CD14-positive monocyte (primary cell): Measurements from ENCODE around the gene FBXO45. TPM values are rescaled to one million over a fixed set of nuclear protein-coding genes. Genes with fewer than 3 reads are reported as not detected.
A peak's percentile ranks its signal among the peaks of the same experiment; 100 is the strongest.

ENCODE experiments used
- DNase-seq, 3 donors: peaks; one replicate each; pipeline ENCODE4 v3.0.0-alpha.2; 2011 to 2022
- H2AFZ ChIP-seq: 2 replicates; pipeline ENCODE4 v1.6.0; 2012; ENCODE audit warnings: mild to moderate bottlenecking, low read depth, low read length, inconsistent platforms; ENCODE audit not compliant: insufficient read depth, poor library complexity, severe bottlenecking
- H3K27ac ChIP-seq, 2 donors: 1 replicate in 1 of 2; 2 replicates in 1 of 2; pipeline ENCODE4 v1.5.1; 2012 to 2013; ENCODE audit warnings: low read length in 2 of 2, control low read depth in 1 of 2, inconsistent platforms in 1 of 2, low read depth in 1 of 2, mild to moderate bottlenecking in 1 of 2
- H3K27me3 ChIP-seq, 2 donors: one replicate each; pipeline versions ENCODE4 v1.6.0 to v1.6.1; 2011 to 2013; ENCODE audit warnings: low read length in 2 of 2; ENCODE audit not compliant: control insufficient read depth in 2 of 2, insufficient read depth in 2 of 2
- H3K36me3 ChIP-seq, 2 donors: replicated peaks in 1 of 2; 1 replicate in 1 of 2; 2 replicates in 1 of 2; pipeline versions ENCODE4 v1.5.1 to v1.6.1; 2012 to 2013; ENCODE audit warnings: low read length in 2 of 2, control low read depth in 1 of 2, inconsistent platforms in 1 of 2, mild to moderate bottlenecking in 1 of 2; ENCODE audit not compliant: insufficient read depth in 2 of 2, control insufficient read depth in 1 of 2
- H3K4me1 ChIP-seq, 2 donors: 1 replicate in 1 of 2; 2 replicates in 1 of 2; pipeline versions ENCODE4 v1.5.1 to v1.6.1; 2012 to 2013; ENCODE audit warnings: low read length in 2 of 2, control low read depth in 1 of 2, inconsistent platforms in 1 of 2, mild to moderate bottlenecking in 1 of 2, moderate library complexity in 1 of 2; ENCODE audit not compliant: insufficient read depth in 2 of 2, control insufficient read depth in 1 of 2
- H3K4me2 ChIP-seq: replicated peaks from 2 replicates; pipeline ENCODE3; 2012; ENCODE audit warnings: low read length, moderate library complexity, mild to moderate bottlenecking; ENCODE audit not compliant: poor library complexity, severe bottlenecking; ENCODE audit errors: extremely low read depth
- H3K4me3 ChIP-seq, 3 experiments: fragments of 200-600 bp in 1 of 3; sonication (generic) in 1 of 3; replicated peaks in 1 of 3; 1 replicate in 2 of 3; 2 replicates in 1 of 3; pipeline ENCODE4 v1.5.1; 2011 to 2013; ENCODE audit warnings: low read length in 3 of 3, mild to moderate bottlenecking in 3 of 3, control low read depth in 2 of 3, low read depth in 2 of 3, inconsistent platforms in 1 of 3, moderate library complexity in 1 of 3
- H3K79me2 ChIP-seq: 2 replicates; pipeline ENCODE4 v1.6.0; 2012; ENCODE audit warnings: mild to moderate bottlenecking, control low read depth, inconsistent platforms, low read length, moderate library complexity; ENCODE audit not compliant: insufficient read depth
- H3K9ac ChIP-seq: 2 replicates; pipeline ENCODE4 v1.6.0; 2017; ENCODE audit warnings: low read length, mild to moderate bottlenecking; ENCODE audit not compliant: insufficient read depth, poor library complexity, severe bottlenecking
- H3K9me3 ChIP-seq, 2 donors: replicated peaks in 1 of 2; 1 replicate in 1 of 2; 2 replicates in 1 of 2; pipeline versions ENCODE4 v1.5.1 to v1.6.1; 2012 to 2013; ENCODE audit warnings: low read length in 2 of 2, control low read depth in 1 of 2; ENCODE audit not compliant: control insufficient read depth in 1 of 2, insufficient read depth in 1 of 2
- H4K20me1 ChIP-seq: 2 replicates; pipeline ENCODE4 v1.6.0; 2012; ENCODE audit warnings: mild to moderate bottlenecking, low read length, control low read depth, moderate library complexity; ENCODE audit not compliant: insufficient read depth
- H3K27ac Mint-ChIP-seq, 7 donors: one replicate each; pipeline ENCODE4 v1.8.0; 2020; ENCODE audit warnings: mild to moderate bottlenecking in 7 of 7, mixed read lengths in 7 of 7, moderate library complexity in 6 of 7, inconsistent platforms in 2 of 7
- H3K27me3 Mint-ChIP-seq, 3 donors: one replicate each; pipeline ENCODE4 v1.8.0; 2021 to 2022; ENCODE audit warnings: low read depth in 3 of 3, mild to moderate bottlenecking in 3 of 3, mixed read lengths in 3 of 3, moderate library complexity in 3 of 3, inconsistent platforms in 1 of 3
- H3K36me3 Mint-ChIP-seq, 2 donors: one replicate each; pipeline ENCODE4 v1.8.0; 2020; ENCODE audit warnings: mixed read lengths in 2 of 2, inconsistent platforms in 1 of 2, mild to moderate bottlenecking in 1 of 2
- H3K4me1 Mint-ChIP-seq: one replicate; pipeline ENCODE4 v1.8.0; 2020; ENCODE audit warnings: mild to moderate bottlenecking, mixed read lengths
- H3K4me3 Mint-ChIP-seq, 2 donors: one replicate each; pipeline ENCODE4 v1.8.0; 2020; ENCODE audit warnings: mild to moderate bottlenecking in 2 of 2, mixed read lengths in 2 of 2, moderate library complexity in 1 of 2
- H3K9me3 Mint-ChIP-seq, 7 donors: one replicate each; pipeline ENCODE4 v1.8.0; 2020 to 2022; ENCODE audit warnings: mixed read lengths in 7 of 7, mild to moderate bottlenecking in 6 of 7, moderate library complexity in 6 of 7, inconsistent platforms in 2 of 7
- WGBS: methylation state at CpG from one replicate; pipeline ENCODE4 v1.1.5; 2013; ENCODE audit warnings: missing lambda C conversion rate; ENCODE audit not compliant: insufficient coverage; 5-methylcytosine and 5-hydroxymethylcytosine counted together
- intact Hi-C, 2 donors: fragments of 100-400 bp; cut with micrococcal nuclease; formaldehyde crosslinking; loops; one replicate each; pipeline versions ENCODE4 v1.15.0 to v1.15.1; 2023
- polyA plus RNA-seq, 3 donors: library from polyadenylated mRNA; depleted of rRNA in 1 of 3; unstranded in 2 of 3; stranded (reverse) in 1 of 3; fragments of 300-500 nt in 2 of 3; fragments of >200 nt in 1 of 3; fragmentation: Illumina TruSeq in 2 of 3; gene quantifications; 1 replicate in 2 of 3; 2 replicates in 1 of 3; pipeline ENCODE4 v1.2.3, GENCODE V29; 2012 to 2021
- TF ChIP-seq, protein P1 (sequence below): fragments of 200-600 bp; IDR thresholded peaks from one replicate; pipeline ENCODE4 v1.8.0; 2022; ENCODE audit warnings: antibody characterized with exemption, mild to moderate bottlenecking

Gene FBXO45
- polyA plus RNA-seq, 3 donors: 1.8 to 2.8 (median 2.3) TPM

DNA sequence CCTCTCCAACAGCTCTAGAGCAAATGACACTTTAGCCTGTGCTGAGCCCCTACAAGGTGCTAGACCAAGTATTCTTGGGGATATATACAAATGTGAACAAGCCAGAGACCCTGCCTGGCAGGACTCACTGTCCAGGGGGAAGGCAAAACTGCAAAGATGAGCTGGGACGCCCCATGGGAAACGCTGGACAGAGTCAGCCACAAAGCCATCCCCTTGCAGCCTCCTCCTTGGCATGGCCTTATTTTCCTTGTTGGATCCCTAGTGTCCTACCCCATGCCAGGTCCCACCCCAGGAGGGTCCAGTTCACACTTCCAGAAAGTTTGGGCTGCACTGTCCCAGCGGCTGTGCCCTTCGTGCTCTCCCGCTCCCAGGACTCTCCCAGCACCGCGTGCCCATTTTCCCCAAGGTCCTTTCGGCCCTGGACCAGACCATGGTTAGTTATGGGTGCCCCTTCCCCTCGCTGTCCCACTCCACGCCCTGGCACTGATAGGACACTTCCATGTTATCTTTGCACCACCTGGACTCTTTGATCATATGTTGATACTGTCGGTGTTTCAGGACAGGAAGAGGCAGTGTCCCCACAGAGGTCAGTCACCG lies 65.2 kb downstream of the FBXO45 start:
- Histone ChIP-seq H4K20me1 (no peaks in the 10 kb centered on the region), H3K9me3 (no peaks in the 10 kb centered on the region), H3K79me2 (peaks cover 78% of the 10 kb centered on the region), H3K9ac (peak overlapping the region; percentile 87), H3K36me3 (no peaks in the 10 kb centered on the region), H3K27ac (peak overlapping the region; percentile 90 to 98), H3K4me2 (peak overlapping the region; percentile 84), H3K4me1 (peaks cover 83 to 97% of the 10 kb centered on the region in 2 donors), H2AFZ (peak overlapping the region; percentile 29), H3K27me3 (no peaks in the 10 kb centered on the region), H3K4me3 (peak overlapping the region; percentile 53 to 82 (median 57))
- H3K4me3 Mint-ChIP-seq: peak overlapping the region; percentile 89 to 99
- WGBS: 23% methylated on average over 9 of the region's 12 CpGs
- peaks cover 0 to 2% (median 0%) of the 10 kb centered on the region in 7 donors for H3K9me3 Mint-ChIP-seq
- peak in 1 of 3 donors; percentile 36 for DNase-seq
- TF ChIP-seq, protein P1, sequence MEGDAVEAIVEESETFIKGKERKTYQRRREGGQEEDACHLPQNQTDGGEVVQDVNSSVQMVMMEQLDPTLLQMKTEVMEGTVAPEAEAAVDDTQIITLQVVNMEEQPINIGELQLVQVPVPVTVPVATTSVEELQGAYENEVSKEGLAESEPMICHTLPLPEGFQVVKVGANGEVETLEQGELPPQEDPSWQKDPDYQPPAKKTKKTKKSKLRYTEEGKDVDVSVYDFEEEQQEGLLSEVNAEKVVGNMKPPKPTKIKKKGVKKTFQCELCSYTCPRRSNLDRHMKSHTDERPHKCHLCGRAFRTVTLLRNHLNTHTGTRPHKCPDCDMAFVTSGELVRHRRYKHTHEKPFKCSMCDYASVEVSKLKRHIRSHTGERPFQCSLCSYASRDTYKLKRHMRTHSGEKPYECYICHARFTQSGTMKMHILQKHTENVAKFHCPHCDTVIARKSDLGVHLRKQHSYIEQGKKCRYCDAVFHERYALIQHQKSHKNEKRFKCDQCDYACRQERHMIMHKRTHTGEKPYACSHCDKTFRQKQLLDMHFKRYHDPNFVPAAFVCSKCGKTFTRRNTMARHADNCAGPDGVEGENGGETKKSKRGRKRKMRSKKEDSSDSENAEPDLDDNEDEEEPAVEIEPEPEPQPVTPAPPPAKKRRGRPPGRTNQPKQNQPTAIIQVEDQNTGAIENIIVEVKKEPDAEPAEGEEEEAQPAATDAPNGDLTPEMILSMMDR: no peak
- H3K27ac Mint-ChIP-seq: peak overlapping the region; percentile 96 to 99 (median 98)
- peaks cover 0 to 3% (median 0%) of the 10 kb centered on the region in 3 donors for H3K27me3 Mint-ChIP-seq
- intact Hi-C loops: loop anchor here in 1 of 2 donors (10.0 kb wide), 1 partner anchor 729 kb away; the partner anchor contains the start of gene TNK2
- peaks cover 80% of the 10 kb centered on the region for H3K4me1 Mint-ChIP-seq
- peaks cover 3 to 7% of the 10 kb centered on the region in 2 donors for H3K36me3 Mint-ChIP-seq

DNA sequence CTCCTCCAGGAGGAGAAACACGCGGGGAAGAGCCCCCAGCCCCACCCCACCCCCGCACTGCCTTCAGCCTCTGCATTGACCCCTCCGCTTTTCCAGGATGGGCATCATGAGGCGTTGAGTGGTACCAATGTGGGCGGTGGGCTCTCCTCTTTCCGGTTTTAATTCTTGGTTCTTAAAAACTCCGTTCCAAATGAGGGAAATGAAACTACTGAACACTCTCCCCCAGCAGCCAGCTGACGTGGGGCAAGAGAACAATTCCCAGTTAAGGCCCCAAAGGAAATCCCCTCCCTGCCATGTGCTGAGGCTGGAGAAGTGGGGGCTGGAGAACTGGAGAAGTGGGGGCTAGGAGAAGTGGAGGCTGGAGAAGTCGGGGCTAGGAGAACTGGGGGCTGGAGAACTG lies 65.8 kb downstream of the FBXO45 start:
- Histone ChIP-seq H3K9me3 (no peaks in the 10 kb centered on the region), H3K27me3 (no peaks in the 10 kb centered on the region), H4K20me1 (no peaks in the 10 kb centered on the region), H3K27ac (peak overlapping the region; percentile 90 to 98), H3K79me2 (peaks cover 83% of the 10 kb centered on the region), H3K4me1 (peaks cover 84 to 97% of the 10 kb centered on the region in 2 donors), H3K36me3 (no peaks in the 10 kb centered on the region), H3K4me3 (peak overlapping the region; percentile 53 to 82 (median 57)), H3K4me2 (peak overlapping the region; percentile 84), H2AFZ (peak overlapping the region; percentile 29), H3K9ac (peak overlapping the region; percentile 87)
- peak overlapping the region; percentile 96 to 99 (median 98) for H3K27ac Mint-ChIP-seq
- H3K4me1 Mint-ChIP-seq: peaks cover 84% of the 10 kb centered on the region
- H3K36me3 Mint-ChIP-seq: peaks cover 3 to 7% of the 10 kb centered on the region in 2 donors
- WGBS: no CpG with 5 or more reads among the region's 10 CpGs
- intact Hi-C loops: loop anchor here in 1 of 2 donors (10.0 kb wide), 1 partner anchor 729 kb away; the partner anchor contains the start of gene TNK2
- peaks cover 0 to 3% (median 0%) of the 10 kb centered on the region in 3 donors for H3K27me3 Mint-ChIP-seq
- peak overlapping the region; percentile 89 to 99 for H3K4me3 Mint-ChIP-seq
- TF ChIP-seq, protein P1: no peak
- DNase-seq: peak; percentile 72 to 93 (median 82)
- H3K9me3 Mint-ChIP-seq: peaks cover 0 to 2% (median 0%) of the 10 kb centered on the region in 7 donors
